NCI-H526 treated with DMSO at 0.1 percent for 48 hours (cell line): ENCODE measurements around the gene CFAP221.

Source experiments
- DNase-seq: peaks from one replicate; lab custom pipeline; 2025; lab: John Stamatoyannopoulos, UW

The CFAP221 gene

DNA sequence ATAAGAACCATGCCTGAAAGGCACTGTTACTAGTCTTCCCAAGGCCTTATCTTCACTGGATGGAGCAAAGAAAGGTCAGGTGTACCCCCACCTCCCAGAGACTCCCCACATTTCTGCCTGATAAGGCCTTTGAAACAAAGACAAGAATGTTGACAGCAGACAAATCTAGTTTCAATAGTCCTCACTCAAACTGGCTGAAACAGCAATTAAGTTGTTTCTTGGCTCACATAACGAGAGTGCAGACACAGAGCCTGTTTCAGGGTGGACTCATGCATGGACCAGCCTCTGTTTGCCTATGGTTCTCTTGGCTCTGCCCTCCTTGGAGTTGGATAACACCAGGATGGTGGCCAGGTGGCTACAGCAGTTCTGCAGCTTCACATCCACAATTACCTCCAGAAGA, 7.5 kb upstream of the CFAP221 start:
- no peak for DNase-seq

DNA sequence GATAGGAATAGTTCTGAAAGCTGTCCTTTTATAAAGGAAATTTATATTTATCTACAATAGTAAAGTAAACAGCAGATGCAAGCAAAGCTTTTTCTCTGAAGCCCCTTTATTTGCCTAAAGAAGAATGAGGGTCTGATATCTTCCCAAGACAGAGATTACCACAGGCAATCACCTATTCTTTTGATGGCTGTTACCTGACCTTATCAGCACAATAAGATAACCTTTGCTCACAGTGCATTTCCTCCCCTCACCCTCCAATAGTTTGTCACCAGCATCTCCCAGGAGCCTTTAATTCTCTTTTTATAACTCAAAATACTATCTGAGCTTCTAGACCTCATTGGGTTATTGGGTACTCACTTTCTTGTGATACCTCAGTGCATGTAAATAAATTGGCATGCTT, 6.5 kb upstream of the CFAP221 start:
- DNase-seq = no peak

DNA sequence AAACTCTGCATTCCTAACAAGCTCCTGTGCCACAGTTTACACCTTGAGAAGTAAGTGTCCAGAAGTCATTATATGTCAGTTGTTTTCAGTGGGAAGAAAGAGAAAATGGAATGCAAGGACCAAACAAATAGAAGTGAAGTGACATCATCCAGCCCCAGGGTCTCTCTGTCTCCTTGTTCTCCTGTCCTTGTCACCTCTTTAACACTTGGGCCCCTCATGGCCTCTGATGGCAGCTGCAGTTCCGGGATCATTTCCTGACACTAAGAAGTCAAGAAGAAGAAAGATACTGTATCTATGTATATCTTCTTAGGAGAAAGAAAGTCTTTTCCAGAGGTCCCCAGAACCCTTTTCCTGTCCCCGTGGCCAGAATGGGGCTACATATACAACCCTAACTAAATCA, 2.8 kb upstream of the CFAP221 start:
- no peak for DNase-seq

DNA sequence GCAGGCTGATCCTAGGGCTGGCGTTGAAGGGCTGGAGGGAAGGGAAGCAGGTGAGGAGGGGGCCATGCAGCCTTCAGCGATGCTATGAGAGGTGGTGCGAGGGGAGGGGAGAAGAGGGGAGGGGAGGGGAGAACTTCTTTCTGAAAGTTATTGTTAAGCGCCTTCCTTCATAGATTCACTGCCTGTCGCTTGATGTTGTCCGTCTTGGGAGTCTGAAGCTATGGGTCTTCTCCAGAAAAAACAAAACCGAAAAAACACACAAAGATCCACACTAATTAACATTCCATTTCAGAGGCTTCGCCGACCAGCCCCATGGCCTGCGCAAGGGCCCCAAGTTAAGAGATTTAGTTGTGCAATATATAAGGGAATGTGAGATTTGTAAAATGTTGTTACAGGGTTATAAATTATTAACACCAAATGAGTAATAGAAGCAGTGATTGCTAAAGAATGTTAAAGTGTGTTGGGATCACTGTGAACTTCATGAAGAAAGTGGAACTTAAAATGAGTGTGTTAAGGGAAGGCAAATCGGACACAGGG, 758 bp downstream of the CFAP221 start:
- DNase-seq = no peak

DNA sequence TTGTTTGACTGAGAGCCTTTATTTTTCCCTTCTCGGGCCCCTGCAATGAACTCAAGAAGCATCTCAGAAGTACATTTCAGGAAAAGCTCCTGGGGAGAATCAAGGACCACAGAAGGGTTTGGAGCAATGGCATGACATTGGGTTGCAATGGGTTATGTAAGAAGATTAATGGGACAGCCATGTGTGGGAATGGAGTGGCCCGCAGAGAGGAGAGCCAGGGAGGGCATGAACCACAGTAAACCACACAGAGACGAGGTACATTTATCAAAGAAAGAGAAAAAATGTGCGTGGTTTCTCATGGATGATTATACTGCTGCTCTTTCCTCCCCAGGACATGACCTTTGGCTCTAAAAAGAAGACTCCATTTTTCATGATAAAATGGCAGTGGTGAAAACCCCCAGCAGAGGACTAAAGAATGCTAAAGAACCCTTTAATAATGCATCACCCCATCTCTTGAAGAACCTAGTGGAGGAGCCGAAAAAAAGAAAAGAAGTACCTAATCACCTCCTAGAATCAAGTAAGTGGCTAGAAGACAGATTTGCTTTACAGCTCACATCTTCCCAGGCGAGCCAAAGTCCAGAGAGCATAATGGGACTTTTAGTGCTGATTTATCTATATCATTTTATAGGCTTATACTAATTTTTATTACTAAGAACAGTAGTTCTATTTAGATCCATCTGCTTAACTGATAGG, 1.7 kb downstream of the CFAP221 start:
- no peak for DNase-seq

DNA sequence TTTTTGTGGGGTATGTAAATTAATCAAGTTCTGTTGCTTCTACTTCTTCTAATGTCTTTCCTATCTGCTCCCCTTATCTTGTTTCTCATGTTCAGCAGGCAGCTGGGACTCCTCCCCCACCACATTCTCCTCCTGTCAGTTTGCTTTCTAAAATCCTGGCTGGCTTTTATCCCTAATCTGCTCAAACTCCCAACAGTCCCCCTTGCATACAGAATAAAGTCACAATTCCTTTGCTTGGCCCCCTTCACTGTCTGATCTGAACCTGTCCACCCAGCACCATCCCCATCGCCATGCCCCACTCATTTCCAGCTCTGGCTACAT, 2.2 kb downstream of the CFAP221 start:
- DNase-seq = no peak

DNA sequence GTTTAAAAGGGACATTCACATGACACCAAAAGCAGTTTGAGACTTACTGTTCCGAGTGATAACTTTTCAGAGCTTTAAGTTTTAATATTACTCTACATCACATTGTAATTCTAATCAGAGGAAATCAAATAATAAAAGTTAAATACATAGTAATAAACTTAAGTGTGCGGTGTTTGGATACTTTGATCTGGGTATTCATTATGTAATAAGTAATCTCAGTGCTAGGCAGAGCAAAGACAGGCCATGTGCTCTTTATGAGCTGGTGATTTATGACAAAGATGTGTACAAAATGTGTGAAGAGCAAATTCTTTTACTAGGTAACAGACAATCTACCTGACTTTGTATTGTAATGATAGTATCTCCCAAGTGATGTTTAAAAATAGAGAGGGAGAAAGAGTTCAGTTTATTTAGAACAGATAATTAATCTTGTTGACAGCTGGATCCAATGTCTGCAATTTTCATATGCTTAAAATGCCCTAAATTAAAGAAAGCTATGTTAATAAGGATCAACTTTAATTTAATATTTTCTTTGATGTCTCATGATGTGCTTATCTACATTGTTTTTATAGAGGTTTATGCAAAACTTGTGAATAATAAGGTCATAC, 4.4 kb downstream of the CFAP221 start:
- peak; percentile 33 for DNase-seq

DNA sequence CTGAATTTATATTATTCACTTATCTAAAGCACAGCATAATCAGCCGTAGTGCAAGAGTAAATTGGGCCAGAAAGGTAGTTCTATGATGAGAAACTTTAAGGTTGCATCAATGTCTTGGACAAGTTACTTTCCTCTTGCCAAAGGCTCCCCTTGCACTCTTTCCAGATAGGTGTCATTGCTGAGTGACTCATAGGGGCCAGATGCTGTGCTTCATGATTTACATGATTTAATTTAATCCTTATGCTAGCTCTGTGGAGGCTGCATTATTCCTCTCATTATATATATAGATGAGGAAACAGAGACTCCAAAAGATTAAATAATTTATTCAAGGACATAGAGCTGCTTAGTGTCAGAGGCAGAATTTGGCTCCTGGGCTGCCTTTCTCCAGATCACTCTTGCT, 5.0 kb downstream of the CFAP221 start:
- DNase-seq = no peak

DNA sequence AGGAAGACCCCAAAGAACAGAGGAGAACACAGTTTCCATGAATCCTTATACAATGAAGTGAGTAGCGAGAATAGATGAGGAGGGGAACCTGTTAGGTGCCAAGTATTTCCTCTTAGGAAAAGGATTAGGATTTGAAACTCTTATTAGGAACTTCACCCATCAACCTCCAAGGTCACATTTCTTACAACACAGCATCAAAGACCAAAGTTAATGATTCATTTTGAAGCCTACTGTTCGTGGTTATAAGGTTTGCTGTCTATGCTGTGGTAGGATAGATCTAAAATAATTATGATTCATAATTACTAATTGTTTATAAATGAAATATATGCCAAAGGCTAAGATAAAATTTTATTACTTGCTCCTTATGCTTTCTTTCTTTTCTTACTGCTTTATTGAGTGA, 6.1 kb downstream of the CFAP221 start:
- DNase-seq = no peak

DNA sequence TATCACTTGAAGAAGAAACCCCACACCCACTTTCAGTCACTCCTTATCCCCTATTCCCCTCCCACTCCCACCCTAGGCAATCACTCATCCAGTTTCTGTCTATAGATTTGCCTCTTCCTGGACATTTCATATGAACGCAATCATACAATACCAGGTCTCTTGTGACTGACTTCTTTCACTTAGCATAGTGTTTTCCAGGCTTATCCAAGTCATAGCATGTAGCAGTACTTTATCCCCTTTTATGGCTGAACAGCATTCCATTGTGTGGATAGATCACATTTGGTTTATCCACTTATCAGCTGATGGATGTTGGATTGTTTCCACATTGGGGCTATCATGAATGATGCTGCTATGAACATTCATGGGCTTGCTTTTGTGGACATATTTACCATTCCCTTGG, 6.6 kb downstream of the CFAP221 start:
- no peak for DNase-seq

DNA sequence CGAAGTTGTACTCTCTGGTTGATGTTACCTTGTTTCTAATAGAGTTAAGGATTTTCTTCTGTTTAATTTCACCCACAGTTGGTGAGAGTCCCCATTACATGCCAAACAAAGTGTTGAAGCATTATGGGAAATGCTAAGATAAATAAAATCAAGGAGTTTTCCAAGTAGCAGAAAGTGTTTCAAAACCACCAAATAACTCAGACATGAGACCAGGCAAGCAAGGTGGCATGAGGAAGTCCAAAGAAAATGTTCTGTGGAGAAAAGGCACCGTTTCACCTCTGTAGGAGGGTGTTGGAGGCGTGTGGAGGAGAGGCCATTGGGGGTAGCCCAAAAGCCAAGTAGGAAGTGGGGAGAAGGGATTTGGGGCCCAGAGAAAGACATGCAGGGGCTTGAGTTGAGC, 8.7 kb downstream of the CFAP221 start:
- no peak for DNase-seq

DNA sequence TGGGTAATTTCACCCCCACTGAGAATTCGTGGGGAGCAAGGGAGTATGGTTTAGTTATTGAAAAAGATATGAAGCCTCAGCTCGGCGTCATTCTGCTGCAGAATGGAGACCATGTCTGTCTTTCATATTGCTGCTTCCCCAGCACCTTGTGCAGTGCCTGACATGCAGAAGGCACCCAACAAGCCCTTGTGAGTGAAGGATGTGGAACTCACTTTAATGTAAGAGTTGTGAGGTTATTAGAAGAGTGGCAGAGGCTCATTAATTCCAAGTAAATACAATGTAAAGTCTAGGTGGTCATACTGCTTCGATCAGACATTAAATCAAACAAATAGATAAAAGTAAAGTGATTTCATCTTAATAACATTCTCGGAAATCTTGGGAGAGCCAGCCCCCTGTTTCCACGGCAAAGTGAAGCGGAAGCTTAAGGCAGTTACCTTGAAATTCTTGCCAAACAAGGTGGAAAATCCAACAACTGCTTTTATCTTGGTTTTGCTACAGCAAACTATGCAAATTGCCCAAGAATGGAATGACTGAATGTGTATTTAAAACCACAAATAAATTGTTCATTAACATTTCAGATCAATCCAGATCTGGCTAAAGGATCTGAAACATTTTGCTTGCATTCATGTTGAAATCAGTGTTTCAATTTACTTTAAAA, 9.6 kb downstream of the CFAP221 start:
- no peak for DNase-seq

DNA sequence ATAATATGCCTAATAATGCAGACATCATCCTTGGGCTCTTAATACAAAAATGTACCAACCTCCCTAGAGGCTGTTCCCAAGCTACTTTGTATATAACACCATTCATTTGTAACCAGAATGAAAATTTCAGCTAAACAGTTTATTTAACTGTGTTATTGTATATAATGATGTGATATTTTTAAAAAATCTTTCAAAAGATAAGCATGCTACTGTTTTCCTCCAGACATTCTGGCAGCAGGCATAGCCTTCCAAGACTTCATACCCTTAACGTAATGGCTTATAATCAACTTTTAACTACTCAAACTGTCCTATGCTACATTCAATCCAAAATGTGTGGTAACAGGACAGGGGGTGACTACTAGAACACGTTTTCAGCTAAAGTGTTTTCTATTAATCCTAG, 21.2 kb downstream of the CFAP221 start:
- no peak for DNase-seq

DNA sequence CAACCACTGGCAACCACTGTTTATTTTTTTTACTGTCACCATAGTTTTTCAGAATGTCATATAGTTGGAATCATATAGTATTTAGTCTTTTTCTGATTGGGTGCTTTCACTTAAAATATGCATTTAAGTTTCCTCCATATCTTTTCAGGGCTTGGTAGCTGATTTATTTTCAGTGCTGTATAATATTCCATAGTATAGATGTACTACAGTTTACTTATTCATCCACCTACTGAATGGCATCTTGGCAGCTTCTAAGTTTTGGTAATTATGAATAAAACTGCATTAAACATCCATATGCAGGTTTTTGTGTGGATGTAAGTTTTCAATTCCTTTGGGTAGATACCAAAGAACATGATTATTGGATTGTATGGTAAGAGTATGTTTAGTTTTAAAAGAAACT, 23.0 kb downstream of the CFAP221 start:
- DNase-seq = no peak

DNA sequence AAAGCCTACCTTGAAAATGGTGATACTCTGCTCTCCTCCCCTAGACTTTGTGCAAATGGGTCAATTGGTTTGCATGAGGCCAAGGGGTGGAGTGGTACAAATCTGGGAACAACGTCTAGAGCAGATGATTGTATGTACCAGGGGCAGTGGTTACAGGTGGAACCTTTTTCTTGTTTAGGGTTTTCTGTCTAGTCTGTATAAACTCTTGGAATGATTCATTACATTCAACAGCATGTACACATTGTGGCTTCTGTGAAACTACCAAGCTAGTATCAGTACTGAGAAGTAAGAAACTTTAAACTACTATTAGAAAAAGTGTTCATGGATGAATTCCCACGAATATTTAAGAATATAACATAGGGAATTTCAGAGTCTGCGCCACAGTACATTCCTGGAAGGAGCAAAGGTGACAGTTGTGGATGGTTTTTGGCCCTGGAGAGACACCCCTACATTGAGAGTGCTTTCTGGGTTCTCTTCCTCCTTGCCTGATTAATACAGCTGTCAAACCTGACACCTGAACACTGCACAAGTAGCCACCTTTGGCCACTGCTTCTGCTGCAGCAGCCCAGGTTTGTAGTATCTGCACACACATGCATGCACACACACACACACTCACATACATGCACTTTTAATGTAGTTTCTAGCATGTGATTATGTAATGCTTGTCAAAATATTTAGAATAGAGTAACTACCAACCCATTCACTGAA, 30.0 kb downstream of the CFAP221 start:
- DNase-seq = no peak

DNA sequence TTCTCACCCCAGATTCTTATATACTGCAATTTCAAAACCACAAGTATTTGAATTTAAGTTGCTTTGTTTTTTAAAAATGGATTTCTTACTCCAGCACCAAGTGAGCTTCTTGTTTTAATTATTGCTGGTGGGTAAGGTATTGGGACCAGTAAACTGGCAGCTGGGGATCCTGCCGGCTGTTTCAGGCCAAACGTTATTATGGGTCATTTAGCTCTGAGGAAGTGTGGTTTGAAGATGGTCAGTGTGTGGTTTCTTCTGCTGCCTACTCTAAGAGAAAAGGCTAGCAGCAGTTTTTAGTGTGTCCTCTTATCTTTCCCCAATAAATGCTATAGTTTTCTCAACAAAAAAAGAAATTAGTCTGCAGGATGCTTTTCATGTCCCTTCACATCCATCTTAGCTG, 30.6 kb downstream of the CFAP221 start:
- no peak for DNase-seq

DNA sequence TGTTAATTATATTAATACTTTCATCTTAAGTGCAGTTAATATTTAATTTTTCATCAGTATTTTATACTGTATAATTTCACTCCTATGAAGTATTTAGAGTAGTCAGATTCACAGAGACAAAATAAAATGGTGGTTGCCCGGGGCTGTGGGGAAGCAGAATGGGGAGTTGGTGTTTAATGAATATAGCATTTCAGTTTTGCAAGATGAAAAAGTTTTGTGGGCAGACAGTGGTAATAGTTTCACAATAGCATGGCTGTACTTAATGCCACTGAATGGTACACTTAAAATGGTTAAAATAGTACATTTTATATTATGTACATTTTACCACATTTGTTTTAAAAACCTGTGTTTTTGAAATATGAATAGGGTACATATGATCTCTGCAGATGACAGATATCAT, 31.2 kb downstream of the CFAP221 start:
- no peak for DNase-seq

DNA sequence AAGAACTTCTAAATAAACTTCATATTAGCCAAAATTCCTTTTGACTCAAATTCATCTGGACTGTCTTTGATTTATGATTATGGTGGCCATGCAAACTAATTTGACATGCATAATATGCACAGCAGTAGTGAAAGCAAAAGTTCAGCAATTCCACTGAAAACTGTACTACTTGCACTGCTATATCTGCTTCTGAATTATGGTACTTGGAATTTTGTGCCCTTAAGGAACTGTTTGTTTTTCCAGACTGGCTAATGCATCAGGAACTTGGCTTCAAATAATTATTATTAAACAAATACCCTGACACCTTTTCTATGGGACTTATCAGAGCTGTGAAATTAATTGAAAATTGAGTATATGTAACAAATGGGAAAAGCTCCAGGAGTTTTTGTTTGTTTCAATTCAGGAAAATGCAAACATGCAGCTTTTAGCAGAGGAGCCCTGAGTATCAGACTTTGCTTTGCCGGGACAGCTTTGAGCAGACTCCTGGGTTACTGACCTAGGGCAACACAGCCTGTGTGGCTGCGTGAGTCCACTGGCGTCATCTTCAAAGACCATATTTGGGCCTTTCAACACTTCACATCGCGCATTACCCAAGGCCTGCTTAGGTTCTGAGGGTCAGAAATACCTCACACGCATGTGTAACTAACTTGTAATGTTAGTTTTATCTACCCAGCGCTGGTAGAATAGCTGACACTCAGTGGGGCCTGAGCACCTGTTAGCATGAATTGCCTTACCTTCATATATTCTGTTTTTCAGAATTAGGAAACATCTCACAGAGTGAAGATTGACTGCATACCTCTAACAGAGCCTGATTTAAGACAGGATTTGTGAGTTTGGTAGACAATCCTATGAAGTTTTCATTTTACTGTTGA, 35.4 kb downstream of the CFAP221 start:
- DNase-seq = no peak

DNA sequence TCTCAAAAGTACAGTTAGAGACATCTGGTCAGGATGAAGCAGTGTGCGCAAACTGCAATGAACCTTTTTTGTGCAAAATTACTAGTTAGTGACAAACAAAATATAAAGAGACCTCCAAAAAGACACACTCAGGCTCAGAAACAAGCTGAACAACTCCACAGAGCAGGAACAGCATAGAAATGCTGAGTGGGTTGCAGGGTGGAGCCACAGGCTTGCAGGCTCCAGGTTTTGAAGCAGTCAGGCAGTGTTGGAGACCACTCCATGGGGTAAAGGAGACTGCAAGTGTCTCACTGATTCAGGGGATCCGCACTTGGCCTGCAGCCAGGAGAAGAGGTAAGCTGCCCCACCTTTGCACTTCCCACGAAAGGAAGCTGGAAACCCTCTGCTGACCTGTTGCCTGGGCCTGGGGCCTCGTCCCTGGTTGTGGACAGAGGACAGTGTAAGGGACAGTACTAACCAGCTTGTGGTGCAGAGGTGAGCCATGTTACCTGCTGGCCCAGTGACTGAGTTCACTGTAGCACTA, 36.4 kb downstream of the CFAP221 start:
- no peak for DNase-seq

DNA sequence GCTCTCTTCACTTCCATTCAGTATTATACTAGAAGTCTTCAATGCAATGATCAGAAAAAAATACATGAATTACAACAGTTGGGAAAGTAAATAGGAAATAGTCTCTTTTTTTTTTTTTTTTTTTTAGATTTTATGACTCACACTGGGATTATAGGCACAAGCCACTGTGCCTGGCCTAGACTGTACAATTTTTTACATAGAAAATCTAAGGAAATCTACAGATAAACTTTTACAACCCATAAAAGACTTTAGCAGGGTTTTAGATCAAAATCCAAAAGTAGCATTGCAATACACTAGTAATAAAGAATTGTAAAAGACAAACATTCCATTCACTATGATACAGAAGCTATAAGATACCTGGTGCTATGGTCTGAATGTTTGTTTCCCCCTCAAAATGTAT, 39.0 kb downstream of the CFAP221 start:
- no peak for DNase-seq

DNA sequence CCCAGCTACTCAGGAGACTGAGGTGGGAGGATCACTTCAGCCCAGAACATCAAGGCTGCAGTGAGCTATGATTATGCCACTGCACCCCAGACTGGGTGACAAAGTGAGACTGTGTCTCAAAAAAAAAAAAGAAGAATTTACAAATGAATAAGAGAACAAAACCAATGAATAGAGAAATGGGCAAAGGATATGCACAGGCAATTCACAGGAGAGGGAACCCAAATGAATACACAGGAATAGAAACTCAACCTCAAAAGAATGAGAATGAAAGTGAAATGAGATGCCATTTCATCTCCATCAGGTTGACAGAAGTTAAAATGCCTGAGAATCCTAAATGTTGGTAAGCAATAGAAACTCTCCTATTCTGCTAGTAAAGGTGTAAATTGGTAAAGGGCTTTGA, 40.2 kb downstream of the CFAP221 start:
- DNase-seq = no peak

DNA sequence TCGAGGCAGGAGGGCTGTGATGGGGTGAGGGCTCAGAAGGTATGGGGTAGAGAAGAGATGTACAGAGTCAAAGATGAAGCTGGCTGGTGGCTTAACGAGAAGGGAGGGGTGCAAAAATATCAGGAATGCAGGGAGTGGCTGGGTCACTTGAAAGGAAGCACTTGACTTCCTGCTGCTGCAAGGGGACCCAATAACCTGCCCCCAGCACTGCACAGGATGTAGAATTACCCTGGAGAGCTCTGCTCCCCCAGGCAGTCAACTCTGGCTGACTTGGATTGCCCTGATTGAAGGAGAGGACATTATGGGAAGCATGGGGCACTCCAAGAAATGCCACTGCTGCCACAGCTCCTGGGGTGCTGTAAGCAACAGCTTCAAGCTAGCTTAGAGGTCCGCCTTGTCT, 41.8 kb downstream of the CFAP221 start:
- no peak for DNase-seq
